Urinary bladder (tissue), 4 donors: ENCODE results near the gene CHSY1. TPM values are rescaled to one million over a fixed set of nuclear protein-coding genes. Genes with fewer than 3 reads are reported as not detected.
A peak's percentile ranks its signal among the peaks of the same experiment; 100 is the strongest.

Experiments
- DNase-seq: peaks from one replicate; pipeline ENCODE4 v3.0.0-alpha.2; 2015; ENCODE audit errors: extremely low spot score
- H3K27ac ChIP-seq: one replicate; pipeline ENCODE4 v1.5.1; 2013; ENCODE audit warnings: low read depth, mild to moderate bottlenecking, moderate library complexity
- H3K36me3 ChIP-seq: one replicate; pipeline ENCODE4 v1.6.1; 2013; ENCODE audit warnings: mild to moderate bottlenecking, moderate library complexity; ENCODE audit not compliant: insufficient read depth
- H3K4me1 ChIP-seq: one replicate; pipeline ENCODE4 v1.6.1; 2013; ENCODE audit warnings: mild to moderate bottlenecking, moderate library complexity; ENCODE audit not compliant: insufficient read depth
- H3K4me3 ChIP-seq: one replicate; pipeline ENCODE4 v1.5.1; 2013; ENCODE audit warnings: low read depth, low read length
- WGBS: extraction: QIAGEN DNeasy Blood & Tissue Kit; methylation state at CpG from one replicate; pipeline ENCODE4 v1.1.7; 2013; 5-methylcytosine and 5-hydroxymethylcytosine counted together
- polyA plus RNA-seq: library from polyadenylated mRNA; stranded (reverse); fragments of 200-250 nt; gene quantifications from one replicate; pipeline ENCODE4 v1.2.3, GENCODE V29; 2013
- total RNA-seq: library from RNA; depleted of rRNA; stranded (reverse); fragments of >200 nt; gene quantifications from one replicate; pipeline ENCODE4 v1.2.3, GENCODE V29; 2014
- donor health status: healthy with polysubstance abuse.
- donor health status: healthy.

Gene CHSY1
- total and polyA plus RNA-seq, 2 donors = 18.7 to 42.6 TPM

DNA sequence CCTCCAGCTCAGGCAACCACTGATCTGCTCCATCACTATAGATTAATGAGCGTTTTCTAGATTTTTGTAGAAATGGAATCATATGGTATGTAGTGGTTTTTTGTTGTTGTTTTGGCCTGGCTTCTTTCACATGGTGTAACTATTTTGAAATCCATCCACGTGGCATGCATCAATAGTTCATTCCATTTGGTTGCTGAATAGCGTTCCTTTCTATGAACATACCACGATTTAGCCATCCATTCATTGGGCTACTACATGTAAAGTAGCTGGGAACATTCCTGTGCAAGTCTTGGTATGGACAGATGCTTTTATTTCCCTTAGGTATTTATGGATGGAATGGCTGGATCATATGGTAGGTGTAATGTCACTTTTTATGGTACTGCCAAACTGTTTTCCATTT, 10.7 kb upstream of the CHSY1 start:
- 84% methylated on average over 4 of the region's 4 CpGs for WGBS
- Histone ChIP-seq H3K4me3 (no peak overlapping the region), H3K36me3 (no peaks in the 10 kb centered on the region), H3K27ac (no peak overlapping the region), H3K4me1 (no peaks in the 10 kb centered on the region)
- DNase-seq = no peak

GRCh38 chr15:101258238-101259144, 6.6 kb upstream of the CHSY1 start:
- DNase-seq = no peak
- H3K4me3 ChIP-seq = no peak overlapping the region
- no peaks in the 10 kb centered on the region for H3K4me1 ChIP-seq
- H3K27ac ChIP-seq = no peak overlapping the region
- H3K36me3 ChIP-seq = no peaks in the 10 kb centered on the region
- WGBS = 28% methylated on average over 11 of the region's 11 CpGs

DNA sequence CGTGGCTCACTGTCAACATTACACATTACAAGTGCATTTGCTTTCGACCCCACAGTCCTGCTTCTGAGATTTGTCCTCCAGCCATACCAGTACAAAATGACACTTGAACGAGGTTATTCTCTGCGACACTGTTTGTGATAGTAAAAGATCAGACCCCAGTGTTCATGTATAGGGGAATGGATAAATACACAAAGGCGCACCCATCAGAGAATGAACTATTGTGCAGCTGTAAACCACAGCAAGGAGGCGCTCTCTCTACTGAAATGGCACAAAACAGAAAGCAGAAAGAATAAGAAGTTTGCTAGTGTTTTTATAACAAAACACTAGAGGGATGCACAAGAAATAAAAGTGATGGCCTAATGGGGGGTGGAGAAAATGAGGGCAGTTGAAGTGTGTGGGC, 4.9 kb upstream of the CHSY1 start:
- no peaks in the 10 kb centered on the region for H3K4me1 ChIP-seq
- no peak overlapping the region for H3K4me3 ChIP-seq
- H3K27ac ChIP-seq = no peak overlapping the region
- 89% methylated on average over 6 of the region's 6 CpGs for WGBS
- DNase-seq = no peak
- H3K36me3 ChIP-seq = no peaks in the 10 kb centered on the region

- 35% methylated on average over 8 of the region's 8 CpGs for WGBS
- no peaks in the 10 kb centered on the region for H3K36me3 ChIP-seq
- H3K4me1 ChIP-seq = no peaks in the 10 kb centered on the region
- H3K27ac ChIP-seq = no peak overlapping the region
- no peak for DNase-seq
- no peak overlapping the region for H3K4me3 ChIP-seq
Measured at GRCh38 chr15:101255615-101256241, 3.9 kb upstream of the CHSY1 start.

GRCh38 chr15:101255051-101255395, 3.2 kb upstream of the CHSY1 start:
- 63% methylated on average over 5 of the region's 5 CpGs for WGBS
- no peak overlapping the region for H3K27ac ChIP-seq
- DNase-seq = no peak
- no peak overlapping the region for H3K4me3 ChIP-seq
- no peaks in the 10 kb centered on the region for H3K36me3 ChIP-seq
- H3K4me1 ChIP-seq = no peaks in the 10 kb centered on the region

DNA sequence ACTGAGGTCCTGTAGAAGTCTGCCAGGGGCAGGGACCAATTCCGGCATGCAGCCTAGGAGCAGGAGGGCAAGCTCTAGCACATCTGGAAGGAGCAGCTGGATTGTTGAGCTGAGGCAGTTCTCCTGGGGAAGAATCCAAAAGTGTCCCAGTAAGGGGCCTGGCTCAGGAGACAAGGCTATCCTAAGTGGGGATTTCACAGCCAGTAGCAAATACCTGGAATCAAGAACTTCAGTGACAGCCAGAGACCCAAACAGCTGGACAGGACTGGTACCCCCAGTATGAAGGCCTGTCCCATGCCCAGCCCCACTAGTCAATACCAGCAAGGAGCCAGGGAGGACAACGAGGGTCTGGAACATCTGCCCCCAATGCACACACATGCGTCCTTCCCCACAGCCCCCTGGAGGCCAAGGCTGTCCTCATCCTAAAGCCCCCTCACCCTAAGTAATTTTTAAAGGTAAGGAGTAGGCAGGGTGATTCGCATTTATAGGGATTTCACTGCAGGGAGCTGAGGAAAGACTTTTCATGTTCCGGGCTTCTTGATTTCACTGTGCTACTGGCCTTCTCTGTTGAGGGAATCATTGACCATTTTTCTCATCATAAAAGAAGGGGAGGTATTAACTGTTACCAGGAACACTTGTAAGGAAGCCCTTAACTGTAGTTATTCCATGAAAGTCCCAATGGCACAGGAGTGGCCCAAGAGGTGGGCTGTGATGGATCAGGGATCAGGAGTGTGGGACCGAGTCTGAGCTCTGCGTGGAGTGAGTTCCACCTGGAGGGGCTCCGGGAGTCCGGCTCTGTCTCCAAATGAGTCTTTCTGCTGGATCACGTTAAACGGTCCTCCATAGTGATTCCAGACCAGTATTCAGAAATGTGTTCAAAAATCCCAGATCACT, 2.6 kb upstream of the CHSY1 start:
- 90% methylated on average over 11 of the region's 11 CpGs for WGBS
- H3K36me3 ChIP-seq = no peaks in the 10 kb centered on the region
- DNase-seq = no peak
- no peak overlapping the region for H3K27ac ChIP-seq
- H3K4me1 ChIP-seq = no peaks in the 10 kb centered on the region
- no peak overlapping the region for H3K4me3 ChIP-seq

GRCh38 chr15:101252836-101253235, 988 bp upstream of the CHSY1 start:
- H3K36me3 ChIP-seq = no peaks in the 10 kb centered on the region
- H3K4me1 ChIP-seq = no peaks in the 10 kb centered on the region
- H3K27ac ChIP-seq = no peak overlapping the region
- 44% methylated on average over 3 of the region's 3 CpGs for WGBS
- no peak for DNase-seq
- H3K4me3 ChIP-seq = peak overlapping the region; percentile 94

DNA sequence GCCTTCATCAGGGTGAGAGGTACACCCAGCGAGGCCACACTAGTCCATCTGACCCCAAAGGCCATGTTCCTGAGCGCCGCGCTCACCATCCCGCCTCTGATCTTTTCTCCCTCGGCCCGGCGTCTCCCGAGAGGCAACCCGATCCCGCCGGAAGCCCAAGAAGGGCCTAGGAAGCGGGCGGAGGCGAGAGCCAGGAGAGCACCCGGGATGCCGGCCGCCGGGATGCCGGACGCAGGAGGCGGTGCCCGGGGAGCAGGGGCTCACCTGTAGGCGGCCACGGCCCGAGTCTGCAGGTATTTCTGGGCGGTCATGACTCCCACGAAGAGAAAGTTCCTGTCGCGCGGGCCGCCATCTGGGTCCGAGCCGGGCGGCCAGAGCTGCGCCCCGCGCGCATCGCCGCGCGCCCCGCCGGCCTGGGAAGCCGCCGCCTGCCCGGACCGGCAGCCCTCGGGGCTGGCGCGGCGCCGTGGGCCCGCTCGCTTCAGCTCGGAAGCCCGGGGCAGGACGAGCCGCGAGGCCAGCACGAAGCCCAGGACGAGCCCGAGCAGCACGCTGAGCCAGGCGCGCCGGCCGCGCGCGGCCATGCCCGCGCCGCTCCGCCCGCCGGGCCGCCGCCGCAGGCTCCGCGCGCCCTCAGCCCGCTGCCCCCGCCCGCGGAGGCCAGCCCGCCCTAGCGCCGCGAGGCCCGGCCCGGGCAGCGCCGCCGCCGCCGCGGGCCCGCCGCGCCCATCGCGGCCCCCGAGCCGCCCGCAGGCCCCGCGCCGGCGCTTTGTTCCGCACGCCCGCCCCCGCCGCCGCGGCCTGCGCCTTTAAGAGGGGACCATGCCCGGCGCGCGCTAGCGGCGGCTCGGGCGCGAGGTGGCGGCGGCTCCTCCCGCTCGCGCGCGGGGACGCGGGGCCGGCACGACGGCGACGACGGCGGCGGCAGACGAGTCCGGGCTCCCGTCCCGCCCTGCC, 697 bp downstream of the CHSY1 start:
- under 1% methylated on average over 147 of the region's 150 CpGs for WGBS
- Histone ChIP-seq H3K4me1 (no peaks in the 10 kb centered on the region), H3K36me3 (no peaks in the 10 kb centered on the region), H3K4me3 (peak overlapping the region; percentile 94), H3K27ac (peak overlapping the region; percentile 86)
- DNase-seq = no peak

GRCh38 chr15:101250341-101250831, 1.5 kb downstream of the CHSY1 start:
- Histone ChIP-seq H3K4me1 (no peaks in the 10 kb centered on the region), H3K4me3 (peak overlapping the region; percentile 94), H3K36me3 (no peaks in the 10 kb centered on the region), H3K27ac (no peak overlapping the region)
- WGBS = 11% methylated on average over 6 of the region's 6 CpGs
- no peak for DNase-seq

DNA sequence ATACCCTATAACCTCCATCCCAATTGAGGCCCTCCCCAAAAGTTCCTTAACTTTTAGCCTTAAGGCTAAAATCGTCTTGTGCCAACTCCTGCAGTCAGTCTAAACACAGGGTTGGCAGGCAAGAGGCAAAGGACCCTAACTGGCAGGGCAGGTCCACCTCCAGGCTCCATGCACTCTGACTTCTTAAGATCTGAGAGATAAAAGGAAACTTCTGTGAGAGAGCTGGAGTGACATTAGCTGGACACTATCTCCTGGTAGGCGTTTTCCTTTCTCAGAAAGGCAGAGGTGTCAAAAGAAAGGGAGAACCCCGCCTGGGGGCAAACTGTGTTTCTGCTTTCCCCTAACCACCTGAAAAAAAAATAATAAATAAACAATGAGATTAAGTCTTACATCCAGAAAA, 3.6 kb downstream of the CHSY1 start:
- H3K4me1 ChIP-seq = peaks cover 1% of the 10 kb centered on the region
- H3K4me3 ChIP-seq = no peak overlapping the region
- H3K36me3 ChIP-seq = no peaks in the 10 kb centered on the region
- no peak for DNase-seq
- H3K27ac ChIP-seq = no peak overlapping the region
- WGBS = 64% methylated on average over 3 of the region's 3 CpGs

GRCh38 chr15:101246824-101247745, 4.8 kb downstream of the CHSY1 start:
- Histone ChIP-seq H3K27ac (no peak overlapping the region), H3K4me1 (peaks cover 1% of the 10 kb centered on the region), H3K36me3 (no peaks in the 10 kb centered on the region), H3K4me3 (no peak overlapping the region)
- WGBS = 83% methylated on average over 10 of the region's 10 CpGs
- no peak for DNase-seq

DNA sequence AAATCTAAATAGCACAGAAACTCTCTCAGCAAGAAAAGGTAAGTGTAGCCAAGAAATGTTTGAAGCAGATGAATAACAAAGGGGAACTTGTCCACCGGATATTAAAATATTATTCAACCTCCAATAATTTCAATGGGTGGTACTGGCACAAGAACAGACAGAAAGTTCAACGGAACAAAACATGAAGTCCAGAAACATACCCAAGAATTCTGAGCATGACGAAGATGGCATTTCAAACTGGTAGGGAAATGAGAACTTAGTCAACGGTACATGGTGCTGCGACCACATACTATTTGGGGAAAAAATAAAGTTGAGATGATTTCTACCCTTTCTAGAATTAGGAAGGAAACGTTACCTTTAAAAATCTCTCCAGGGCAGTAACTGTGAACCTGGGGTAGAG, 5.5 kb downstream of the CHSY1 start:
- peaks cover 1% of the 10 kb centered on the region for H3K4me1 ChIP-seq
- no peak overlapping the region for H3K4me3 ChIP-seq
- 75% methylated on average over 6 of the region's 6 CpGs for WGBS
- no peak overlapping the region for H3K27ac ChIP-seq
- H3K36me3 ChIP-seq = no peaks in the 10 kb centered on the region
- DNase-seq = no peak
